ENCODE data around the gene GADD45B.

GRCh38 chr19:2444251-2445002 is 31.5 kb upstream of the GADD45B start:
- TF ChIP-seq POLR2A (IDR thresholded peaks at IDR 0.05) = no peak
- no peak for TF ChIP-seq CTCF (IDR thresholded peaks at IDR 0.05)

Measured in Peyer's patch (tissue), 4 donors.